NCI-H226 (cell line): ENCODE results near the gene PRDM16.

Experiments used
- DNase-seq: peaks from one replicate; pipeline ENCODE4 v3.0.0-alpha.2; 2015

The PRDM16 gene

DNA sequence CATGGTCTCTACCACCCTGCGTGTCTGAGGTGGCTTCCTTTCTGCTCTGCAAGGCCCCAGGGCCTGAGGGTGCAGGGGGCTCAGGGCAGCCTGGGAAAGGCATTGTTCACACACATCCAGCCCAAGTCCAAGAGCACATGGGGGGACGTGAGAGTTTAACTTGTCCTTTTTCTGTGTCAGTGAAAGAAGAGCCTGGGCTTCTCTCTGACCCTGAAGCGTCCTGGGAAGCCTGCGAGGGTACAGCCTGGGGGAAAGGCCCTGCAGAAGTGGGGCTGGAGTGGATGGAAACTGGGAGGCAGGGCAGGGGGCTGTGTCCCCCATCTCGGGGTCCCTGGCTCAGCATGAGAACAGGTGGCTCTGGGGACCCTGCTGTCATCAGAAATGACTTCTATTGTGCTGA is 181.6 kb downstream of the PRDM16 start:
- no peak for DNase-seq

DNA sequence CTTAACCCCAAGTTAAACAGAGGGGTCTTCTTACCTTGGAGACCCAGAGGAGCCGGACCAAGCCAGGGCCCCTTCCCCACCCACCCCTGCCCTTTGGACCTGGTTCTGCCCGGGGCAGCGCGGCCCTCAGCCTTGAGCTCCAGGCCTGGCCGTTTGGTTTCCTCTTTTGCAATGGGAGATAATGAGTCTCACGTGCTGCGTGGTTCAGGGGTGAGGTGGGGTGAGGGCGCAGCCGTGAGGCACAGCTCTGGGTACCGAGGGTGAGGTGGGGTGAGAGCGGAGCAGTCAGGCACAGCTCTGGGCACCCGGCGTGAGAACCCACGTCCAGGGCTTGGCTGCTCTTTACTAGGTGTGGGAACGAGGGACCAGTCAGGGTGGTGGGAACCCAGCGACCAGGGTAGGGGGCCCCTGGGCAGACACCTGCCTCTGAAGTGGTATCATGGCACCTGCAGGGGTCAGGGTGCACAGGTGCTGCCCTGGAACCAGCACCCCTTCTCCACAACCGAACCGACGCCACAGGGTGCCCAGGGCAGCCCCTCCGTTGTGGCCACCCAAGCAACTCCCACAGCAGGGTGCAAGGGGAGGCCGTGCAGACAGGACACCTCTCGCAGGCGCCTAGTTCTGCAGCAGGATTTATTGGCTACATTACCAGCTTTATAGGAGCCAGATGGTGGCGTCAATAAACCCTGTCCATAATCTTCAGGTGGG is 182.2 kb downstream of the PRDM16 start:
- DNase-seq: no peak

DNA sequence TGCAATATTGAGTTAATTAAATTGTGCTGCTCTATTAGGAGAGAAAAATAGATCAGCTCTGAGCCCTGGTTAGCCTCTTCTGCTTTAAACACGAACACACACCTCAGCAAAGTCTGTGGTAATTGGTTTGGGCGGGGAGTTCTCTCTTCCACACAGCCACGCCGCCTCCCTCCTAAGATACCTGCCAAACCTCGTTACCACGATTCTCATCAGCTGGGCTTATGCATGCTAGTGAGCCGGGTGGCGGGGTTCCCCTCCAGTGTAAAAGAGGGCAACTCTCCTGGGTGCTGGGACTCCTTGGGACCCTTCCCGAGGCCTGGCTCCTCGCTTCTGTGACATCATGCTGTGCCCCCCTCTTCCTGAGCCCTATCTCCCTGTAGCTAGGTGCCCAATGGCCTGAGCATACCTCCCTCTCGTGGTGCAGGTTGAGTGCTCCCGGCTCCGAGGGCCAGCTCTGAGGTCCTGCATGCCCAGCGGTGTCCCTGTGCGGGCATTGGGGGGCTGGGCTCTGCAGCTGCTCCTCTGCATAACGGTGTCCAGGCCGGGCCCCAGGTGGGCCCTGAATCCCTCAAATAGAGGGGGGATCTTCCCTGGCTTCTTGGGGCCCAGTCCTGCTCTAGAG is 182.9 kb downstream of the PRDM16 start:
- DNase-seq: no peak

DNA sequence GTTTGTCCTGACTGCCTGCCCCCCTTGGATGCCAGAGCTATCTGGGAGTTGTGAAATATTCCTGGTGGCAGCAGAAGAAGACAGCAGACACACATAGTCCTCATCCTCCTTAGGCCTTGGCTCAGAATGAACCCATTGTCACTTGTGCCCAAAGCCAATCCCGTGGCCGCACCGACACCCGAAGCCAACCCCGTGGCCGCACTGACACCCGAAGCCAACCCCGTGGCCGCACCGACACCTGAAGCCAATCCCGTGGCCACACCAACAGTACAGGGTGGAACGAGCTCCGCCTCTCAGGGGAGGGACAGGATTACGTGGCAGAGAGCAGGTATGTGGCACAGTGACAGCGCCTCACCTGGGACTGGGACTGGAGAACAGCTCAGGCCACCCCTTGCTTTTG is 186.7 kb downstream of the PRDM16 start:
- no peak for DNase-seq

DNA sequence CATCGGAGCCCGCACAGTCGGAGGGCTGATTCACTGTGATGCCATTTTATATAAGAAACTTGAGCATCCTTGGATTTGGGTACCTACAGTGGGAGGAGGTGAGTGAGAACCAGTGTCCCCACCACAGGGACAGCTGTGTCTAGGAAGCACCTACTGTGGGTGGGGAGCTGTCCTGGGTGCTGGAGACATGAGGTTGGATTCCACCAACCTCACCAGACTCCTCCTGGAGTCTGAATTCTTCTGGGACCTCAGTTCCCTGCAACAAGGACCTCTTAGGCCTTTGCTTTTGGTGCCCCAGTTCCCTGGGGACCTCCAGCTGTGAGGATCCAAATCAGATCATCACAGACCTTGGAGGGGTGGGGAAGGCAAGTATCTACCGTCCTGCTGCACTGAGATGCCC is 188.8 kb downstream of the PRDM16 start:
- DNase-seq: no peak

DNA sequence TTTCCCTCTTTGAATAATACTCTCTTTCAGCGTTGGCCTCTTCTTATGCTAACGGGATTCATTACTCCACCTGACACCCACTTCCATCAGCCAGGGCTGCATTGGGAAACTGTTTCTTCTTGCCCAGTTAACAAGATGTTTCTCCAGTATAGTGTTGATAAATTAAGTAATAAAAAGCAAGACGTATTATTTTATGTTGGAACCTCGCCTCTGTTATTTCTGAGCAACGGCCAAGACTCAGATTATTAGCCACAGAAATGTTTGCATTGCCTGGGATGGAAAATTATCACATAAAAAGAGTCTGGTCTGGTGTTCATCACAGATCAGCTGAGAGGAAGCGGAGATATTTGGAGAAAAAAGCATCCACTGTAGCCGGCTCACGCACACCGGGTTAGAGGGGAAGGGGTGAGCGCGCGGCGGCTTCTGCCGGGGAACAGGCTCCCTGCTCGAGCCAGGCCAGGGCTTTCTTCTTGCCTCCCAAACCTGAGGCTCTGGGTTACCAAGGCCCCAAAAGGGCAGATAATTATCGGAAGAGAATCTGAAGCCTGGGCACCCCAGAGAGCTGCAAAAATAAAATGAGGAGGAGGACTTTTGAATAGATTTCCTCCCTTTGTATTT is 189.5 kb downstream of the PRDM16 start:
- DNase-seq: no peak

DNA sequence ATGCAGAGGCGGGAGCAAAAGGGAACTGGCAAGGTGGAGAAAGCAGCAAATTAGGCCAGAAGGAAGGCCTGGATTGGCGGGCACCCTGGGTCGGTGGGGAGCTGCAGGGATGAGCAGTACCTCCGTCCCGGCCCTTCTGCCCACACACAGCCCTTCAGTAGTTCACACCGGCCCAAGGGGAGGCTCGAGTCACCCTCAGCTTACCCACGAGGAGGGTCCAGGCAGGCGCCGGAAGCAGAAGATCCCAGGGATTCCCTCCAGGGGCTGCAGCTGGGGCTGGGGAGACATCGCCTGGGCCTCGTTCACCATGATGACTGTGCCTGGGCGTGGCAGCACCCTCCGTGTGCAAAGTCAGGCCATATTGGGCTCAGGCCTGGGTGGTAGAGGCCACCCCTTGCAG is 190.0 kb downstream of the PRDM16 start:
- DNase-seq: no peak

DNA sequence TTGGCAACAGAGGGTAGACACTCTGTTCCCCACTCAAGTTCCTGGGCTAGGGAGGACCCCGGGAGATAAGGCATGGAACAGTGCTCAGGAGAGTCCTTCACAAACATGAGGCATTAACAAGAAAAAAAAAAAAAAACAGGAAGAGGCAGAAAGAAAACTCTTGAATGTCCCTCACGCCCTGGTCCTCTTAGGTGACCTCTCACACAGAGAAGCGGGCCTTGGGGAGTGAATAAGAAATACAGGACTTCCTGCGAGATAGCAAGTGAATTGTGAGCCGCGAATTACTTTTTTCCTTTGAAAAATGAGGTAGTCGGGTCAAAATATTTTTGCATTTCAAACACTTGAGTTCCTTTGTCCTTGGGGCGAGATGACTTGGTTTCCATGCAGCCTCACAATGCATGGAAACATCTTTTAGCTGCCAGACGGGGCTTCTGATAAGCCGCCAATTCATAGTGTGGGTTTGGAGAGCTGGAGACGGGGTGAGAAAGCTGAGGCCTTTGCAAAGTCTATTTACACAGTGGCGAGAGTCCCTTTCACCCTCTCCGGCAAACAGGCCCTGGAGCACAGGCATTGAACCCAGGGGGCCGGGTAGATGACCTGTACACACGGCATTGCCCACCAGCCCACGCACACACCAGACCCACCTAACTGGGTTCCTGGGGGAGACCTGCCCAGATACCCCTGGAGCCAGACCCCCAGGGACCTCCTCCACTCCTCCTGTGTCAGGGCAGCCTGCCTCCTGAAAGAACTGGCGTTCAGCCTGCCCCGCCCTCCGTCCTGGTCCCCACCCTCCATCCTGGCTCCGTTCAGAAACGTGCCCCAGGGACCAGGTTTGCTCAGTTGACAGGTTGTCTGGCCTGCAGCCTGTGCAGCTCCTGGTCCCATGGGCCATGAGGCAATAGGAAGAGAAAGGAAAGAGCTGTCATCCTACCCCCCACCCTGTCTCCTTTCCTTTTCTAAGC is 192.3 kb downstream of the PRDM16 start:
- DNase-seq: no peak

DNA sequence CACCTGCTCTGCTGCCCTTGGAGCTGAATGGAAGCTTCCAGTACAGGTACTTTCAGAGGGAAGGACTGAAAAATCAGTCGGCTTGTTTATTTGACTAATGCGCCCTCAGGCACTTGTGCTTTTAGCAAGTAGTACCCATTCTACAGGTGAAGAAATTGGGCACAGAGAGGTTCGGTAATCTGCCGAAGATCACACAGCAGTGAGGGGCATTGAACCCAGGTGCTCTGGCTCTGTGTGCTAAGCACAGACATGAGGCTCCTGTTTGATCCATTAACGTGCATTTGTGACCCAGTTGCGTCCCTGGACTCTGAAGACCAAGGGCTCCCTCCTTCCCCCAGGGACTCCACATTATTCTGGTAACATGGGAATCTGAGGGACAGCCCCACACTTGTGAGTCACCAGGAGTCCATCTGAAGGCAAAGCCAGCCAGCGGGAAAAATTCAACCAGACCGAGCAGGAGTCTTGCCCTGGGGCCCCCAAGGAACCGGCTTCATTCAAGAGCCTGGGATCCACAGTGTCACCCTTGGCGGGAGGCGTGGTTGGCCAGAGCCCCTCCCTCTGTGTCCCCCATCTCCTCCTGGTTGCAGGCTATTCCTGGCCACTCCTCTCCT is 193.1 kb downstream of the PRDM16 start:
- no peak for DNase-seq

DNA sequence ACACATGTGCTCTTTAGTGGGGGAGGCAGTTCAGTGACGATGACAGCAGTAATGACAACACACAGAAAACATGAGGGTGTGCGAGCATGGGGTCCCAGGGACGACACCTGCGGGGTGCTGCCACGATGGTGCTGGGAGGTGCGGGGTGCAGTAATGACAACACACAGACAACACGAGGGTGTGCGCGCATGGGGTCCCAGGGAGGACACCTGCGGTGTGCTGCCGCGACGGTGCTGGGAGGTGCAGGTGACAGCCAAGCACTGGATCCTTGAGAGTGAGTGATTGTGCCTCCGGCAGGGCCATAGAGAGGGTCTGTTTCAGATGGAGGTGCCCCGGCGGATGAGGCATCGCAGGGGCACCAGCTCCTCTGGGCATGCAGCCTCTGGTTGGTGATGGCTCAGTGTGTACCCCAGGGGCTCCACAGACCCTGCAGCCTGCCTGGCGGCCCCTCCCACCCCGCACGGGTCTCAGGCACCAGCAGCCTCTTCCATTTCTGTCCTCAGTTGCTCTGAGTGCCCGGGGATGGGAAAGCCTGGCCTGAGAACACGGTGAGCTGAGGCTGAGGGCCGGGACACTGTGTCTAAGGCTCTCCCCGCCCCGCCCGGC is 193.8 kb downstream of the PRDM16 start:
- no peak for DNase-seq

DNA sequence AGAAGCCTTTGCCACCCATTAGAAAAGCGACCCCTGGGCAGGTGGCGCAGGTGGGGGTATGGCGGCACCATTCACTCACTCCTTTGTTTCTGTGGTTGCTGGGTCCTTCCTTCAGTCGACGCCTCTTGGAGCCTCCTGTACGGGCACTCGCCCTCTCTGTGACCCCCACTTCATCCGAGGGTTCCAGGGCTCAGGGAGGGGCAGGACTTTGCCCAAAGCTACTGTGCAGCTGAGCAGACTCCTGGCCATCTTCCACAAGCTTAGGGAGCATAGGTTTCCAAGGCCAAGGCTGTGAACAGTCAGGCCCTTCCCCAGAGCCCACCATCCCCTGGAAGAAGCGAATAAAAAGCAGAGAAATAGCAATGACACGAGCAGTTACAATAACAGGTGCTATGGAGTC is 194.8 kb downstream of the PRDM16 start:
- DNase-seq: no peak

DNA sequence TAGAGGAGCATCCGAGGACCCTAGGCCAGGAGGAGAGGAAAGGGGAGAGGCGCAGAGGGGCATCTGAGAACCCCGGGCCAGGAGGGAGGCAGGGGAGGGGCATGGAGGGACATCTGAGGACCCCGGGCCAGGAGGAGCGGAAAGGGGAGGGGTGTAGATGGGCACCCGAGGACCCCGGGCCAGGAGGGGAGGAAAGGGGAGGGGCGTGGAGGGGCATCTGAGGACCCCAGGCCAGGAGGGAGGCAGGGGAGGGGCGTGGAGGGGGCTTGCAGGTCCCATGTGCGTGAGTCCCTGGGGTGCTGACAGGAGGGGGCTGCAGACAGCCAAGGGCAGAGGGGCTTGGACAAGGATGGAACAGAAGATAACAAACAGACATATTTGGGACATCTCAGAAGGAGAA is 195.5 kb downstream of the PRDM16 start:
- no peak for DNase-seq

DNA sequence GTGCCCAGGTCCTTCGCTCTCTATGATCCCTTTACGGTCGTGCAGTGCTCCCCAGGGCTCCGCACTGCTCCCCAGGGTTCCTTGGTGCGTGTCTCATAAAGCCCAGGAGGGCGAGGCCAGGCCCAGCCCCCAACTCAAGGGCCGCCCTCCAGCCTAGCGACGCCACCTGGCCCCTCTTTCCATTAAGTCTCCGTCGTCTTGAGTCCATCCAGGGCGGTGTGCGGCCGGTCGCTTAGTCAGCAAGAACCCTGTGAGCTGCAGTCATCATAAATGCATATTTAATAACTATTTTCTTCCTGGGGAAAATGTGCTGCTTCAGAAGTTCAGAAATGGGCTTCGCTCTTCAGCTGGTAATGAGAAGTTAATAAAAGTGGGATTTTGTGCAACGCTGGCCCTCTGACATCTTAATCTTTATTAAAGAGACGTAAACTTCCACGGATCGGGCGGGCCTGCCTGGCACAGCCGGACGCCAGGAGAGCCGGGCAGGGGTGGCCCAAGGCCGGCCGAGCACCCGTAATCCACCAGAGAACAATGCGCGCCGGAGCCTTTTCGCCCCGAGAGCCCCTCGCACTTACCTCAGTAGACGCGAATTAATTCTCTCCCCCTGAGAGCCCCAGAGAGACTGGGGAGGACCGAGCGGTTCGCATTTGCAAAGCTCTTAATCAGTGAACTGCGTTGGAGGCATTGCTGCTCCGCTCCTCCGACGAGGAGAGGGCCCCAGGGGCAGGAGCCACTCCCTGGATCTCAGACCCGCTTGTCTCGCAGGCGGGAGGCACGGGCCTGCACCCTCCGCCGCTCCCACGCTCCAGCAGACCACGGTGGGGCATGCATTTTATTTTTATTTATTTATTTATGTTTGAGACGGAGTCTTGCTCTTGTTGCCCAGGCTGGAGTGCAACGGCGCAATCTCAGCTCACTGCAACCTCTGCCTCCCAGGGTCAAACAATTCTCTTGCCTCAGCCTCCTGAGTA is 197.1 kb downstream of the PRDM16 start:
- no peak for DNase-seq

DNA sequence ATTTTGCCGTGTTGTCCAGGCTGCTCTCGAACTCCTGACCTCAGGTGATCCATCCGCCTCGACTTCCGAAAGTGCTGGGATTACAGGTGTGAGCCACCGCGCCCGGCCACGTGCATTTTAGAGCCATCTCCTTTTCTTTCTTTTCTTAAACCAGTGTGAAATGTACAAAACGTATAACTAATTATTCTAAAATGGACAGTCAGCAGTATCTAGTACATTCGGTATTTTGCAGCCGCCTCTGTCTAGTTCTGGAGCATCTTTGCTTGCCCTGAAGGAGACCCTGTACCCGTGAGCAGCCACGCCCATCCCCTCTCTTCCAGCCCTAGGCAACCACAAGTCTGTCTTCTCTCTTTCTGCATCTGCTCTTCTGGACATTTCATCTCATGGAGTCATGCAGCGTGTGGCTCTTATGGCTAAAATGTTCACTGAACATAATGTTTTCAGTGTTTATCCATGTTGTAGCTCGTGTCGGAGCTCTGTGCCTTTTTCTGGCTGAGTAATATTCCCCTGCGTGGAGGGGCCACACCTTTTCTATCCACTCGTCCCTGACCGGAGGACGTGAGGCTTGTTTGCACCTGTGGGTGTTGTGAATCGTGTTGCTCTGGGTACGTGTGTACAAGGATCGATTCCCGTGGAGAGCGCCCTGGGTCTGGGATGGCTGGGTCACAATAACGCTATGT is 198.0 kb downstream of the PRDM16 start:
- DNase-seq: no peak

DNA sequence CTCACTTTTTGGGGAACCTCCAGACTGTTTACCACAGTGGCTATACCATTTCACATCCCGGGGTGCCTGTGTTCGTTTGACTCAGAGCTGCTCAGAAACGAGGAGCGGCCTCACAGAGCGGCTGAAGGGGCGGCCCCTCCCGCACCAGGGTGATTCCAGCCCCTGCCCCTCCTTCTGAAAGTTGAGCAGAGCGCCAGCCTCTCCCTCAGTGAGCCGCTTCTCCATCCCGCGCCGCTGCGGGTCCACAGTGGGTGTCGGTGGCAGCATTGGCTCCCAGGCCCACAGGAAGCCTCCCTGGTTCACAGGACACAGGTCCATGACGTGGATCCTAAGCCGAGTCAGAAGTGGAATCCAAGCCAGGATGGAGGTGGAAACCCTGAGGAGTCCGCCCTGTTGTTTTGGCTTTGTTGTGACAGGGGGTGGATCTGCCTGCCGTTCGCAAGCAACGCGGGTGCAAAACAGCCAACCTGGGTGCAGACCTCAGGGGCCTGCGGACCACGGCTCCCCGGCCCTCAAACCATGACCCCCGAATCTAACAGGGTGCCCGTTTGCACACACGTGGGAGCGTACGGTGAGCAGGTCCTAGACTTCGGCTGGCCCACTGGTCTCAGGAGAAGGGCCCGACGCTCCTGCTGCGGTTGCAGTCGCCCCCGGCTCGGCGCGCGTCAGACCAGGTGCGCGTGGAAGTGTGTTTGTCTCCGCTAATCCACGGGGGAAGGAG is 198.7 kb downstream of the PRDM16 start:
- no peak for DNase-seq

DNA sequence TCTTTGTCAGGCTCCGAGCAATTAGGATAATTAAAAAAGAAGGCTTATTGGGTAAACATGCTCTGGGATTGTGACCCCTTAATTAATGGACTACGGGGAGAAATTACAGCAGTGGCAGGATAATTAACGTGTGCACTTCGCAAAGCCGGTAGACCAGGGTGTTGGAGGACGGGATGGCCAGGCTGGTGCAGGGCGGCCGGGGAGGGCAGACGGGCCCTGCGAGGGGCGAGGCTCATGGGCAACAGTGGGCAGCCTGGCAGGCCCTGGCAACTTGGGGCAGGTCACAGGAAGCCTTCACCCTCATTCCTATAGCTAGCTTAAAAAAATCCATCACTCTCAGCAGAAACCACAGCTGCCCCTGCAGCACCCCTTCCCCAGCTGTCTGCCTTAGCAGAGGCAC is 199.3 kb downstream of the PRDM16 start:
- no peak for DNase-seq

DNA sequence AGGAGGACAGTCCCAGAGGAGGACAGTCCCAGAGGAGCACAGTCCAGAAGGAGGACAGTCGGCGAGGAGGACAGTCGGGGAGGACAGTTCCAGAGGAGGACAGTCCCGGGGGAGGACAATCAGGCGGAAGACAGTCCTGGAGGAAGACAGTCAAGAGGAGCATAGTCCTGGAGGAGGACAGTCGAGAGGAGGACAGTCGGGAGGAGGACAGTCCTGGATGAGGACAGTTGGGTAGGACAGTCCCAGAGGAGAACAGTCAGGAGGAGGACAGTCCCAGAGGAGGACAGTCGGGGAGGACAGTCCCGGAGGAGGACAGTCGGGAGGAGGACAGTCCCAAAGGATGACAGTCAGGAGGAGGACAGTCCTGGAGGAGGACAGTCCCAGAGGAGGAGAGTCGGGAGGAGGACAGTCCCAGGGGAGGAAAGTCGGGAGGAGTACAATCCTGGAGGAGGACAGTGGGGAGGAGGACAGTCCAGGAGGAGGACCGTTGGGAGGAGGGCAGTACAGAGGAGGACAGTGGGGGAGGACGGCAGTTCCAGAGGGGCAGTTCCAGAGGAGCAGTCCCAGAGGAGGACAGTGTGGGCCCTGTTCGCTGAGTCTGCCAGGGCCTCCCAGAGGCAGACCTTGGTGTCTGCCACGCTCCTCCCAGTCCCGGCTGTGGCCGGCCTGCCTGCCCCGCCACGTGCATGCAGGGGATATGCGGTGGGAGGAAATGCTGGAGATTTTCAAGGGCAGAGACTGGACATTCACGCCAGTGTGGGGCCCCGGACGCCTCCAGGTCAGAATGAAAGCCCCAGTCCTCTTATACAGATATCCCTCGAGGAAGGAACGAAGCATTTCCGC is 201.6 kb downstream of the PRDM16 start:
- DNase-seq: no peak

DNA sequence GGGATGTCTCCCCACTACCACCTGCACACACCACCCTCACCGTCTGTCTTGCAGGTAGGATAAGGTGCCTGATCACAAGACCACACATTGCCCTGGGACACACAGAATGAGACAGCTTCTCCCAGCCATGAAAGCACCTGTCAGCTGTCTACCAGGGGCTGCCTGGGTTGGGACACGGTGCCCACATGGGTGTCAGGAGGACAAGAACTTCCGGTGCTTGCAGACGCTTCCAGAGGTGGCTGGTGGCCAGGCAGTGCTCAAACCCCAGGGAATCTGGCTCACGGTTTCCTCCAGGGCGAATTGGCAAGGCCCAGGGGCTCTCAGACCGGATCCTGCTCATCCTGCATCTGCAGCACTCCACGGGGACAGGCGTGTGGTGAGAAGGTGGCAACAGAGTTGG is 202.9 kb downstream of the PRDM16 start:
- no peak for DNase-seq
